Activated CD8-positive, alpha-beta T cell treated with anti-CD3 and anti-CD28 coated beads, Interleukin-2, amount 10 ng/mL, durations not matched to agents 7 days and 5 days (primary cell): Measurements from ENCODE around the gene TMEM14C. TPM values are rescaled to one million over a fixed set of nuclear protein-coding genes. Genes with fewer than 3 reads are reported as not detected.

Experiments
- ATAC-seq: fragments of 150-1000 bp; cut with Tn5 transposase; one replicate; pipeline ENCODE4 v1.10.0; 2021; ENCODE audit warnings: moderate library complexity
- CTCF ChIA-PET: fragments of 350-600 bp; sonication (Branson Sonifier 250); formaldehyde crosslinking; loops from one replicate; lab custom pipeline; 2021; ENCODE audit warnings: antibody characterized with exemption; lab: Charles Lee
- POLR2A ChIA-PET: fragments of 350-600 bp; sonication (Branson Sonifier 250); formaldehyde crosslinking; loops from one replicate; lab custom pipeline; 2021; ENCODE audit warnings: antibody characterized with exemption; lab: Charles Lee
- DNase-seq: peaks from one replicate; pipeline ENCODE4 v3.0.0-alpha.2; 2020
- H3K27ac Mint-ChIP-seq: one replicate; pipeline ENCODE4 v1.8.0; 2021; ENCODE audit warnings: mild to moderate bottlenecking, mixed read lengths
- H3K27me3 Mint-ChIP-seq: one replicate; pipeline ENCODE4 v1.8.0; 2021; ENCODE audit warnings: low read depth, mixed read lengths
- H3K36me3 Mint-ChIP-seq: one replicate; pipeline ENCODE4 v1.8.0; 2021; ENCODE audit warnings: low read depth, mixed read lengths
- H3K4me1 Mint-ChIP-seq: one replicate; pipeline ENCODE4 v1.8.0; 2021; ENCODE audit warnings: low read depth, mixed read lengths
- H3K4me3 Mint-ChIP-seq: one replicate; pipeline ENCODE4 v1.8.0; 2021; ENCODE audit warnings: mild to moderate bottlenecking, mixed read lengths
- H3K9me3 Mint-ChIP-seq: one replicate; pipeline ENCODE4 v1.8.0; 2022; ENCODE audit warnings: mixed read lengths; ENCODE audit not compliant: insufficient read depth
- total RNA-seq, 2 experiments: library from RNA; stranded (reverse); gene quantifications; one replicate each; pipeline ENCODE4 v1.2.3, GENCODE V29; 2021

Gene TMEM14C
- total RNA-seq, result 10 to 100 TPM; 35.9 to 39.2 TPM

- peaks cover 36% of the 10 kb centered on the region for H3K36me3 Mint-ChIP-seq
- H3K27ac Mint-ChIP-seq, result peak within 1 kb of the TSS; percentile 90
- ATAC-seq, result peak; percentile 92
- ChIA-PET CTCF (interaction anchor here (1.2 to 1.8 kb wide), 2 partner anchors 10 to 24 kb away, joined by 6 read pairs; no protein-coding TSS in a partner anchor), POLR2A (interaction anchor here (2.0 to 4.6 kb wide), 2 partner anchors 25 to 28 kb away, joined by 6 to 39 read pairs; partner anchors contain the start of genes C6orf52, PAK1IP1 and TMEM14B)
- no peaks in the 10 kb centered on the region for H3K27me3 Mint-ChIP-seq
- H3K4me3 Mint-ChIP-seq, result peak within 1 kb of the TSS; percentile 91
- H3K4me1 Mint-ChIP-seq, result peaks cover 58% of the 10 kb centered on the region
- H3K9me3 Mint-ChIP-seq, result no peaks in the 10 kb centered on the region
- DNase-seq, result peak; percentile 87
These were observed at the start of gene TMEM14C for GRCh38 chr6:10722820-10723566. TSS of gene TMEM14C (plus strand) at chr6:10723070. CDS start at chr6:10724614, 1,544 bp downstream.

- Mint-ChIP-seq H3K27ac (no peak overlapping the region), H3K27me3 (peaks cover 4% of the 10 kb centered on the region)
- no peak for ATAC-seq
These were observed 46.5 kb upstream of the TMEM14C start for GRCh38 chr6:10676403-10676802.

GRCh38 chr6:10678456-10678855 is 44.4 kb upstream of the TMEM14C start:
- ATAC-seq (no peak), DNase-seq (no peak)
- H3K4me3 Mint-ChIP-seq, result no peak overlapping the region
- H3K36me3 Mint-ChIP-seq, result peaks cover 12% of the 10 kb centered on the region
- ChIA-PET CTCF (no interaction called here), POLR2A (no interaction called here)
- H3K4me1 Mint-ChIP-seq, result peaks cover 16% of the 10 kb centered on the region
- no peaks in the 10 kb centered on the region for H3K27me3 Mint-ChIP-seq
- H3K9me3 Mint-ChIP-seq, result no peaks in the 10 kb centered on the region
- H3K27ac Mint-ChIP-seq, result no peak overlapping the region

More at GRCh38 chr6:10676403-10676802, 46.5 kb upstream of the TMEM14C start:
- Mint-ChIP-seq H3K4me3 (no peak overlapping the region), H3K9me3 (no peaks in the 10 kb centered on the region), H3K36me3 (peaks cover 2% of the 10 kb centered on the region), H3K4me1 (no peaks in the 10 kb centered on the region)
- ChIA-PET CTCF (no interaction called here), POLR2A (no interaction called here)
- DNase-seq, result no peak

GRCh38 chr6:10681795-10682194 is 41.1 kb upstream of the TMEM14C start:
- H3K36me3 Mint-ChIP-seq, result peaks cover 12% of the 10 kb centered on the region
- peaks cover 40% of the 10 kb centered on the region for H3K4me1 Mint-ChIP-seq
- H3K4me3 Mint-ChIP-seq, result no peak overlapping the region
- H3K9me3 Mint-ChIP-seq, result no peaks in the 10 kb centered on the region
- no peak for DNase-seq
- no peaks in the 10 kb centered on the region for H3K27me3 Mint-ChIP-seq
- H3K27ac Mint-ChIP-seq, result no peak overlapping the region
- CTCF ChIA-PET, result no interaction called here
- no peak for ATAC-seq
- POLR2A ChIA-PET, result interaction anchor here (0.7 kb wide), 1 partner anchor 13 kb away, joined by 4 read pairs; the partner anchor contains the start of gene PAK1IP1

- ATAC-seq (peak; percentile 64), DNase-seq (no peak)
- H3K36me3 Mint-ChIP-seq, result peaks cover 12% of the 10 kb centered on the region
- POLR2A ChIA-PET, result interaction anchor here (2.1 kb wide), 1 partner anchor 12 kb away, joined by 10 read pairs; the partner anchor contains the start of genes C6orf52 and PAK1IP1
- H3K27ac Mint-ChIP-seq, result peak overlapping the region; percentile 71
- no peak overlapping the region for H3K4me3 Mint-ChIP-seq
- peaks cover 40% of the 10 kb centered on the region for H3K4me1 Mint-ChIP-seq
- CTCF ChIA-PET, result interaction anchor here (1.3 kb wide), 1 partner anchor 120 kb away, joined by 5 read pairs; no protein-coding TSS in a partner anchor
- no peaks in the 10 kb centered on the region for H3K27me3 Mint-ChIP-seq
- H3K9me3 Mint-ChIP-seq, result no peaks in the 10 kb centered on the region
These were observed 40.4 kb upstream of the TMEM14C start for GRCh38 chr6:10682355-10682988.

GRCh38 chr6:10684618-10685017 is 38.3 kb upstream of the TMEM14C start:
- Mint-ChIP-seq H3K9me3 (no peaks in the 10 kb centered on the region), H3K27ac (peak overlapping the region; percentile 26), H3K36me3 (peaks cover 12% of the 10 kb centered on the region), H3K27me3 (no peaks in the 10 kb centered on the region), H3K4me3 (no peak overlapping the region), H3K4me1 (peaks cover 40% of the 10 kb centered on the region)
- CTCF ChIA-PET, result interaction anchor here (0.7 kb wide), 1 partner anchor 164 kb away, joined by 3 read pairs; no protein-coding TSS in a partner anchor
- ATAC-seq, result no peak
- POLR2A ChIA-PET, result interaction anchor here (2.1 kb wide), 1 partner anchor 10 kb away, joined by 10 read pairs; the partner anchor contains the start of genes C6orf52 and PAK1IP1
- DNase-seq, result no peak

- no peaks in the 10 kb centered on the region for H3K27me3 Mint-ChIP-seq
- peaks cover 11% of the 10 kb centered on the region for H3K36me3 Mint-ChIP-seq
- ChIA-PET CTCF (interaction anchor here (1.1 kb wide), 1 partner anchor 207 kb away, joined by 4 read pairs; no protein-coding TSS in a partner anchor), POLR2A (no interaction called here)
- no peak overlapping the region for H3K4me3 Mint-ChIP-seq
- no peaks in the 10 kb centered on the region for H3K9me3 Mint-ChIP-seq
- no peak for ATAC-seq
- H3K27ac Mint-ChIP-seq, result no peak overlapping the region
- no peak for DNase-seq
- H3K4me1 Mint-ChIP-seq, result peaks cover 40% of the 10 kb centered on the region
These were observed 37.6 kb upstream of the TMEM14C start for GRCh38 chr6:10685092-10685915.

- H3K4me1 Mint-ChIP-seq, result peaks cover 38% of the 10 kb centered on the region
- H3K27ac Mint-ChIP-seq, result no peak overlapping the region
- ChIA-PET CTCF (interaction anchor here (1.1 kb wide), 1 partner anchor 24 kb away, joined by 3 read pairs; no protein-coding TSS in a partner anchor), POLR2A (no interaction called here)
- no peak for DNase-seq
- H3K4me3 Mint-ChIP-seq, result no peak overlapping the region
- peaks cover 7% of the 10 kb centered on the region for H3K36me3 Mint-ChIP-seq
- ATAC-seq, result no peak
- H3K9me3 Mint-ChIP-seq, result no peaks in the 10 kb centered on the region
- H3K27me3 Mint-ChIP-seq, result no peaks in the 10 kb centered on the region
These were observed 36.0 kb upstream of the TMEM14C start for GRCh38 chr6:10686901-10687300.

GRCh38 chr6:10687582-10687981 is 35.3 kb upstream of the TMEM14C start:
- CTCF ChIA-PET, result no interaction called here

GRCh38 chr6:10690651-10691445 is 32.0 kb upstream of the TMEM14C start:
- H3K27ac Mint-ChIP-seq, result no peak overlapping the region
- peaks cover 12% of the 10 kb centered on the region for H3K36me3 Mint-ChIP-seq
- ChIA-PET POLR2A (interaction anchor here (0.6 to 1.0 kb wide), 2 partner anchors 30 to 160 kb away, joined by 3 read pairs; no protein-coding TSS in a partner anchor), CTCF (interaction anchor here (0.9 to 1.4 kb wide), 2 partner anchors 162 to 180 kb away, joined by 3 to 5 read pairs; no protein-coding TSS in a partner anchor)
- peaks cover 17% of the 10 kb centered on the region for H3K4me1 Mint-ChIP-seq
- H3K27me3 Mint-ChIP-seq, result no peaks in the 10 kb centered on the region
- no peak overlapping the region for H3K4me3 Mint-ChIP-seq
- H3K9me3 Mint-ChIP-seq, result no peaks in the 10 kb centered on the region
- DNase-seq (no peak), ATAC-seq (no peak)

More at GRCh38 chr6:10687582-10687981, 35.3 kb upstream of the TMEM14C start:
- Mint-ChIP-seq H3K4me1 (peaks cover 34% of the 10 kb centered on the region), H3K27me3 (no peaks in the 10 kb centered on the region), H3K36me3 (peaks cover under 1% of the 10 kb centered on the region), H3K4me3 (no peak overlapping the region), H3K27ac (no peak overlapping the region), H3K9me3 (no peaks in the 10 kb centered on the region)
- POLR2A ChIA-PET, result no interaction called here
- DNase-seq (no peak), ATAC-seq (no peak)
